HG03280 (cell line): ENCODE results near the gene TMEM266.

Experiments
- ATAC-seq: cut with Tn5 transposase; IDR thresholded peaks from one replicate; pipeline ENCODE4 v1.9.1; 2021; ENCODE audit warnings: mild to moderate bottlenecking, moderate library complexity; ENCODE audit not compliant: unreplicated experiment

TMEM266 gene

DNA sequence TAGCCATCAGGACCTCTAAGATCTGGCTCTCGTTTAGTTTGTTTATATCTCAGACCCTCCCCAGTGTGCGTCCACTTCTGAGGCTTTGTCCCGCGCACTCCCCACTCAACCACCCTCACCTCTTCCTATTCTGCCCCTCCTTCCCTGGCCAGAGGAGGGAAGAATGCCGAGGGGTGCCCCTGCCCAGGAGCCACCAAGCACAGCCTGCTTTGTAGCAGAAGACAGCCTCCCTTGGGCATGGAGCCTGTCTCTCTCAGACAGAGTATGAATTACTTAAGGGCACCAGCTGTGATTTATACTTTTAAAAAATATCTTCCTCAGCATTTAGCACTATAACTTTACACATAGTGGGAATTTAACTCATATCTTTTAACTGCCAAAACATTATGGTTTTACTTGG is 6.0 kb downstream of the TMEM266 start:
- ATAC-seq = no peak

DNA sequence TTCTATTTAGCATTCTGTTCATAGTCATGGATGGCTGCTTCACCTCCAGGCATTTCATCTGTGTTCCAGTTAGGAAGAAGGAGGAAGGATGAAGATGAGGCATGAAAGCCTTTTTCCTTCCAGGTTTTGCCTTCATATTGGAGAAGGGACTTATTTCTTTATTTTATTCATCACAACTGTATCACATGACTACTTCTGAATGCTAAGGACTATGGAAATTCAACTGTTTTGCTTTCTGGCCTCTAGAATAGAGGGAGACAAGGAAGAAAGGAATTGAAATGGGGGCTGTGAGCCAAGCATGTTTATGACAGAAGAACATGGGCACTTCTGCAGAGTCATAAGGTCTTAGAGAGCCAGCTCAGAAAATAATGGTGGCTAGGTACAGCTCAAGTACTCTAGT is 10.4 kb downstream of the TMEM266 start:
- no peak for ATAC-seq

DNA sequence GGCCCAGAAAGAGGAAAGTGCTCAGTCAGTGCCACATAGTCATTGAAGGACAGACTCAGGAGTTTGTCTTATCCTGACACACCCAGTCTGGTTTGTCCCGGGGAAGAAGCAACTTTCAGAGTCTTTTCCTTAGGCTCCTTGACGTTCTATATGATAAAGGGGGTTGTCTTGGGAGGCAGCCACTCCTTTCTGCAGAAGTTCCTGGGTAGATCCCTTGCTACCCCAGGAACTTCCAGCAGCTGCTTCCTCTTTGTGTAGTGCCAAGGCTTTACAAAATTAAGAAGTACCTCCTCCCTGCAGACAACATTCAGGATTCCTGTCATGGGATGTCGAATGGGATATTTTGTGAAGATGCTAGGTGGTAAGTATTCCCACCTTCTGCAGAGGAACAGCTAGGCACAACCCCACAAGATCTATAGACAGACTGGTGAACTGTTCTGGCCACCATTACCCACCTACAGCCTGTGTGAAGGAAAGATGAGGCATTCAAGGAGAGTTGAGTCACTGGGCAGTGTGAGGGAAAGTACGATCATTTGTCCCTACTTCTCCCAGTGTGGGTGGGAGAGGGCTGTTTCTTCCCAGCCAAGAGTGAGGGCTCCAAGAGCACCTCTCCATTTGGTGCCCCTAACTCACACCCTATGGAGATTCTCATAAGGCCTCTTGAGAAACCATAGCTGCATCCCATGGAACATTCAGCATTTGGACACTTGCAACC is 11.3 kb downstream of the TMEM266 start:
- ATAC-seq = no peak

DNA sequence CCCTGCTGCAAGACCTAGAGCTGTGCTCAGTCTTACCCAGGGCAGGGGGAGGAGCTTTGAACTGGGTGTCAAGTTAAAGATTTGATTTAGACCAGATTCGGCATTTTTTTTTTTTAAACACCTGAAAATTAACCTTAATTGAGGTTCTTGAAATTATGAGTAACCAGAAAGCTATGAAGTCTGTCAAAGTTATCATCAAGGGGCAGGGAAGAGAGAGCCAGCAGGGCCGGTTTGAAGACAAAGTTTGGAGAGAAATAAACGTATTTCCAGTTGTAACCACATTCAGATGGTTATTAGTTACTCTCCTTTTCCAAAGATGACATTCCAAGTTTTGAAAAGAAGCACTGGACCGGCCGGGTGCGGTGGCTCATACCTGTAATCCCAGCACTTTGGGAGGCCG is 12.0 kb downstream of the TMEM266 start:
- no peak for ATAC-seq

DNA sequence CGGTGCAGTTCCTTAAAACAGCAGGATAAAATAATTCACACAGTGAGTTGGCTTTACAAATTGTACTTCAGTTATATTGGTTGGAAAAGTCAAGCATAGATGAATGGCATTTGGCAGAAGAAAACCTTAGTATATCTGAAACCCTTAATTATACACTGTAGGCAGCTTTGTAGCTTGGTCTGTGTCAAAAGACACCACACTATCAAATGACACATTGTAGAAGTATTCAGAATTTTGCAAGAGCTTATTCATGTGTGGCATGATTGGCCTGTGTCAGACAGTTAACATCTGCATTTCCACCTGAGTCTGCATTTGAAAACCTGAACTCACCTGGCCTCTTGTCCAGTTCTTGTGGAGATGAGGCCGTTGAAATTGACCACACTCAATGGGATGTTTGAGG is 13.8 kb downstream of the TMEM266 start:
- no peak for ATAC-seq

DNA sequence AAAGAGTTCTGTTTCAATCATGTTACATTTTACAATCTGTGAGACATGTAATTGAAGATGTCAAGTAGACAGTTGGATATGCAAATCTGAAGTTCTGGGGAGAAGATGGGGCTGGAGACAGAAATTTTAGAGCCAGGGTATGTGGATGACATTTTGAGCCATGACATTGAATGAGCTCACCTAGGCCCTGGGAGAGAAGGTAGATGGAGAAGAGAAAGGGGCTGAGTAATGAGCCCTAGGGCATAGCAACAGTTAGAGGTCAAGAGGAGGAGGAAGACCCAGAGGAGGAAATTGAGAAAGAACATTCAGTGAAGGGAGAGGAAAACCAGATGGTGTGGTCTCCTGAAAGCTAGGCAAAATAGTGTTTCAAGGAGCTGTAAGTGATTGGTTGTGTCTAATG is 15.3 kb downstream of the TMEM266 start:
- ATAC-seq = no peak

DNA sequence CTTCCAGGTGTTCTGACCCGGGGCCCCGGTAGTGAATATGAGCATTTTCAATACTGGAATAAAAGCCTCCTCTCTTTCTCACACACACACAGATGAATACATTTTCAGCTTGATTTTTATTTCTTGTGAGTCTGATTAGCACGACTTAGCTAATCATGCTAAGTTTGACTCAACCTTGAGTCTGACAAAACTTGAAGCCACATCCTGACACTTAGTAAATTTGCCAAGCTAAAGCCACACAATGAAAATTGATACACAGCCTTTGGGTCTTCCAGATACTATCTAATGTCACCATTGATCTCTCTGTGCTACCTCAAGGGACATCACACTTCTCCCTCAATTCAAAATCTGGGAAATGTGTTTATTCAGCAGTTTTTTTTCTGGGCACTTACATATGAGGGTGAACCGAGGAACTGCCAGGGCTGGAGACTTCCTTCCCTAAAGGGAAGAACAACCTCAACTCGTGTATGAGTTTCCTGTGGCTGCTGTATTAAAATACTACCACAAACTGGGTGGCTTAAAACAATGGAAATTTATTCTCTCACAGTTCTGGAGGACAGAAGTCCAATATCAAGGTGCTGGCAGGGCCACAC is 18.6 kb downstream of the TMEM266 start:
- no peak for ATAC-seq

DNA sequence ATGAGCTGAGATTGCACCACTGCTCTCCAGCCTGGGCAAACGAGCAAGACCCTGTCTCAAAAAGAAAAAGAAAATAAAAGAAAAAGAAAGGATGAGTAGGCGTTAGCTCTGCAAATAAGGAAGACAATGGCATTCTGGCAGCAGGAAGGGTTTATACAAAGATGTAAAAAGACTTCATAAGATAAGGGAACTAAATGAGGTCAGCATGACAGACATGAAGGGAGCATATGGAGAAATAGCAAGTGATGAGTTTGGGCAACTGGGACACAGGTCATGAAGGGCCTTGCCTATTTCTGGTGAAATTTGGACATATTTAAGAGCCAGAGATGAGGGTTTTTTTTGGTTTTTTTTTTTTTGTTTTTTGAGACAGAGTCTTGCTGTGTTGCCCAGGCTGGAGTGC is 24.5 kb downstream of the TMEM266 start:
- no peak for ATAC-seq

DNA sequence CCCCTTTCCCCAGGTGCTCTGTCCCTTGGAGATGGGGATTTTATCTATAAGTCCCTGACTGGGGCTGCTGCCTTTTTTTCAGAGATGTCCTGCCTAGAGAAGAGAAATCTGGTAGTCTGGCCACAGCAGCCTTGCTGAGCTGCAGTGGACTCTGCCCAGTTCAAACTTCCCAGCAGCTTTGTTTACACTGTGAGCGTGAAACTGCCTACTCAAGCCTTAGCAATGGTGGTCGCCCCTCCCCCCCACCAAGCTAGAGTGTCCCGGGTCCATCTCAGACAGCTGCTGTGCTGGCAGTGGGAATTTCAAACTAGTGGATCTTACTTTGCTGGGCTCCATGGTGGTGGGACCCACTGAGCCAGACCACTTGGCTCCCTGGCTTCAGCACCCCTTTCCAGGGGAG is 38.9 kb downstream of the TMEM266 start:
- no peak for ATAC-seq

DNA sequence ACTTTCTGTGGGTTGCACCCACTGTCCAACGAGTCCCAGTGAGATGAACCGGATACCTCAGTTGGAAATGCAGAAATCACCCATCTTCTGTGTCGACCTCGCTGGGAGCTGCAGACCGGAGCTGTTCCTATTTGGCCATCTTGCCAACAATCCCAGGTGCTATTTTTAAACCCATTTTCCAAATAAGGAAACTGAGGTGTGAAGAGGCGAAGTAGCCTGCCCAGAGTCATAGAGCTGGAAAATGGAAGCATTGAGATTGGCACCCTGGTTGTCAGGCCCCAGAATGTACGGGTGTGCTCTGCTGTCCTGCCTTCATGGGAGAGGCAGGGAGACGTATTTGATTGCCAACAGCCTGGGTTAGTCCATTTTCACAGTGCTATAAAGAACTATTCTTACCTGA is 39.6 kb downstream of the TMEM266 start:
- ATAC-seq = no peak

DNA sequence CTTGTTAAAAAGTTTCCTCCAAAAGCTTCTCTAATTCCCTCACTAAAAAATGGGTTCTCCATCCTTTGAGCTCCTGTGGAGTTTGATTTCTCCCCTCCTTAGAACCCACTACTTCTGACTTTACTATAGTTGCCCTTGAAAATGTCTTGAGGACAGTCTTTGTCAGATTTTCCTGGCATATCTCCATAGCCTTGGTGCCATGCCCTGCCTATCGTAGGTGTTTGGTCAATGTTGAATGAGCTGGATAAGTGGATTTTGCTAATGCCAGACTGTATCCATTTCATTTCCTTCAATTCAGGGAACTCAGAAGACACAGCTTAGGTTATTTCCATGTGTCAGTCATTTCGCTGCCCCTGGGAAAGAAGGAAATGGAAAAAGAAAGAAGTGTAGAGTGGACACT is 40.6 kb downstream of the TMEM266 start:
- ATAC-seq = no peak

DNA sequence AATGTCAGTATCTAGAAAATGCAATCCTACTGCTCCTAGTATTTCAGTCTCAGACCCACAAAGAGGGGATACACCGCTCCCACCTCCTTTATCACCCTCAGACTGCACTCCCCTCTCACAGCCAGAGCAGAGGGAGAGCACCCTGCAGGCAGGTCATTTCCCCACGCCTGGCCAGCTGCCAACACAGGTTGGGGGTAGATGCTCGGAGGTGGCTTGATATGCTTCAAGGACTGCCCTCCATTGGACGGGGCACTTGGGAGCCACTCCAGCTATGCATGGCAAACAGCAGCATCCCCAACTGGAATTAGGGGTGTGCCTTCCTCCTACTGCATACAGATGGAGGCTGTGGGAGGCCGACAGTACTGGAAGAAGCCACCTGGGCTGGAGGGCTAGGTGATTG is 41.9 kb downstream of the TMEM266 start:
- ATAC-seq = no peak

DNA sequence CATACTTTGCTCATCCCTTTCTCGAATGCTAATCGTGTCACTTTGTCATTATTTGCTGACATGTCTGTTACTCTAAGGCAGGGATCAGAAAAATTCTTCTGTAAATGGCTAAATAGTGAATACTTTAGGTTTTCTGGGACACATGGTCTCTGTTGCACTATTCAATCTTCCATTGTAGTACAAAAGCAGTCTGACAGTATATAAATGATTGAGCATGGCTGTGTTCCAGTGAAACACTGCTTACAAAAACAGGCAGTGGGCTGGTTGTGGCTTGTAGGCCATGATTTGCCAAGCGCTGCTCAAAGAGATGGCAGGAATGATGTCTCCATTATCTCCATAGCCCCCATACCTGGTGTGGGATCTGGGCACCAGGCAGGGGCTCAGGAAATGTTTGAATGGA is 45.6 kb downstream of the TMEM266 start:
- no peak for ATAC-seq

DNA sequence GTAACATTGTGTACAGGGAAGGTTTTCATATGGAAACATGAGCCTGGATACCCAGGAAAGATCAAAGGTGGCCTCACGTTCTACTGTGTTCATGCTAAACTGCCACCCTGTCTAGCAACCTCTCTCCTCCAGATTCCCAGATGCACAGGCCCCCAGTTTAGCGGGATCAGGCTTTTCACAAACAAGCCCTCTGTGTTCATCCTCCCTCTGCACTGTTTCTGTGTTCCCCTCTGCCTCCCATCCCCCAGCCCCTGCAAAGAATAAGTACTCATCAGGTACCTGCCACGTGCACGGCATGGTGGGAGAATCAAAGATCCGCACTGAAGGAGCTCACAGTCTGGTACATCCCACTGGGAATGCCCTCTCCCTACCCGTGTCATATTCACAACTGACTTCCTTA is 46.1 kb downstream of the TMEM266 start:
- no peak for ATAC-seq

DNA sequence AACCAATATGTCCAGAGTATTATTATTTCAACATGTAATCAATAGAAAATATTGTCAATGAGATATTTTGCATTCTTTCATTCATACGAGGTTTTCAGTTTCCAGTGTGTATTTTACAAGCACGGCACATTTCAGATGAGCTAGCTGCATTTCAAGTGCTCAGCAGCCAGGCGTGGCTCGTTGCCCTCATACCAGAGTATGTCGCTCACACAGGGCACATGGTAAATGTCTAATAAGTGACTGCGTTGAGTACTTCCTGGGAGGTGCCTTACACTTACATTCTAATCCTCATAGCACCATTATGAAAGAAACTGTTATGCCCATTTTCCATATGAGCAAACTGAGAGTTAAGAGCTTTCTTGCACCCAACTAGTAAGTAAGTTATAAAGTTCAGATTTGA is 47.4 kb downstream of the TMEM266 start:
- no peak for ATAC-seq

DNA sequence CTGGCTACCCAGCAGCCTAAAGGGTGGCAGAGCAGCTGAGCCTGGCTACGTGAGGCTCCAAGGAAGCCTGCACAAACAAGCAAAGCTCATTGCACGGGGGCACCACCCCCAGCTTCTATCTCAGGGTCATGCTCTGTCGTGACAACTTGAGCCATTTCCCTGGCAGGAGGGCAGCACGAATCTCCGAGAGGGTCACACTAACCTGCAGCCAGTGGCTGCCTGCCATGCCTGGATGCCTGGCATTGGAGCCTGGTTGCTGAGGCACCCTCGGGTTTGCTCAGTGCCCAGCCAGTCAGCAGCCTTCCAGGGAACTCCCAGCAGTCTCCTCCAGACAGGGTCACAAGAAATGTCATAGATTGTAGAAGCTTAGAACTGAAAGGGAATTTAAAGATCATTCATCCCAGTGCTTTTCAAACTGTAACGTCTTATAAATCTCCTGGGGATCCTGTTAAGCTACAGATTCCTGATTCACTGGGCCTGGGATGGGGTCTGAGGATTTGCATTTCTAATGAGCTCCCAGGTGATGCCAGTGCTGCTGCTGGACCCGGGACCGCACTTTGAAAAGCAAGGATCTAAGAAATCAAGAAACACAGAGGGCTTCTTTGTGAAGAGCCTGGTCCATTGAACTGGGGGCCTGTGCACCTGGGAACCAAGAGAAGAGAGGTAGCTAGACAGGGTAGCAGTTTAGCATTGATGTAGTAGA is 48.4 kb downstream of the TMEM266 start:
- no peak for ATAC-seq

DNA sequence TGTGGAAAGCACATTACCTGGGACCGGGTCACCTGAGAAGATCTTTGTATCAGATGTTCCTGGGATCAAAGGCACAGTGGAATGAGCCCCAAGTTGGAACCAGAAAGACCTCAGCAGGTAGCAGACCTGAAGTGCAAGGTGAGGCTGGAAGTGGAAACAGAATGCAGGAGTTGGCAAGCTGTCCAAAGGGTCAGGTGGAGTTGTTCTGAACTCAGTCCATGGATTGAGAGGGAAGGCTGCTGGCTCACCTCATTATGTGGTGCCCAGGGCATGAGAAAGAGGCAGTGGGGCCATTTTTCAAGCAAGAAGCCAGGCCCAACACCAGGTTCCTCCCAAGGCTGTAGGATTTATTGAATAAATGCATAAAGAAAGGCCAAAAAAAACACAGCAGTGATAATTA is 49.3 kb downstream of the TMEM266 start:
- no peak for ATAC-seq

DNA sequence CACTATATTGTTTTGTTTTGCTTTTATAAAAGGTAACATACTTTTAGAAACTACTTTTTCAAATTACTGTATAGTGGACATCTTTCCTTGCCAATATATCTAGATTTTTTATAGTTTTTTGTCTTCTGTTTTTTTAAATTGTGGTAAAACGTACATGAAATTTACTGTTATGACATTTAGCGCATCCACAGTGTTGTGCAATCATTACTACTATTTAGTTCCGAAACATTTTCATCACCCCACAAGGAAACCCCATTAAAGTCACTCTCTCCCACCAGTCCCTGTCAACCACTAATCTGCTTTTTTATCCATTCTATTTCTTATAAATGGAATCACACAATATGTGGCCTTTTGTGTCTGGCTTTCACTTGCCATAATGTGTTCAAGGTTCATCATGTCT is 54.8 kb downstream of the TMEM266 start:
- ATAC-seq = no peak

DNA sequence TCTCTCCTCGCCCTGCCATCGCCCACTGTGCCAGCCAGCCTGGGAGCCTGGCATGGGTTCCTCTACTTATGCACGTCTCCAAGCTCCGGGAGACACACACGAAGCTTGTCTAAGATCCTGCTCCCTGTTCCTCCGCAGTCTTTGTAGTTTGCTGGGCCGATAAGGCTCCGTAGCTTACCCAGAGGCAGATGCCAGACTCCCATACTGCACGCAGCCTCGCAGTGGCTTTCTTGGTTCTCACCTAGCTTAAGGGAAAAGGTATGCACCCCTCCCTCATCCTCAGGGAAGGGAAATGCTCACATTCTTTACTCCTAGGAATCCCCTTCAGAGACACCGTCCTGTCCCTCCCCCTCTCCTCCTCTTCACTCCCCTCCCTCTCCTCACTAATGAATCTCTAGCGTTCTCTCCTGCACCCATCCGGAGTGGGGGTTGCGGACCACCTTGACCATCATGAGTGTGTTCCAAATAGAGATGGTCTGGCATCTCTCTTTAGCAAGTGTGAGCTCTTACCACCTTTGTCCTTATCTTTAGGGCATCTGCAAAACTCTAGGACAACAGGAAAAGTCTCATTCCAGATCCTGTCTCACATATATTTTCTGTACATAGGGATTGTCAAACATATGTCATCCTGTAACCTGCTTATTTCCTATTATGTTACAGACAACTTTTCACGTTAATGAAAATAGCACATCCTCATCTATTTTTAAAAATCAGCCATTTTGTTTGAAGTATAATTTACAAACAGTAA is 56.5 kb downstream of the TMEM266 start:
- no peak for ATAC-seq

DNA sequence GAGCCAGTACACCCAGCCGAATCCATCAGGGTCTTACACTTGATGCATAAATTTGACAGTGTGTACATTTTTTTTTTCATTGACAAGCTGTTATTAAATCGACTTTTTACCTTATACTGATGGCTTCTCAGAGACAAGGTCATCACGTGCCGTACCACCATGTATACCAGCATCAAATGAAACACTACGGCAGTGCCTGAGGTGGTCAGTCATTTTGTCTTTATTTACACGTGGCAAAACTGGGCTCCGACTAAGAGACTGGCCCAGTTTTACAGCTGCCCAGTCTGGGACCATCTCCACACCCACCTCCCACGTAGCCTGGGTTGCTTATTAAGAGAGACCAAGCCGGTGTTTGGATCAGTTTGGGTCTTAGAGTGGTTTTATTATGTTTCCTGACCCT is 57.4 kb downstream of the TMEM266 start:
- no peak for ATAC-seq

DNA sequence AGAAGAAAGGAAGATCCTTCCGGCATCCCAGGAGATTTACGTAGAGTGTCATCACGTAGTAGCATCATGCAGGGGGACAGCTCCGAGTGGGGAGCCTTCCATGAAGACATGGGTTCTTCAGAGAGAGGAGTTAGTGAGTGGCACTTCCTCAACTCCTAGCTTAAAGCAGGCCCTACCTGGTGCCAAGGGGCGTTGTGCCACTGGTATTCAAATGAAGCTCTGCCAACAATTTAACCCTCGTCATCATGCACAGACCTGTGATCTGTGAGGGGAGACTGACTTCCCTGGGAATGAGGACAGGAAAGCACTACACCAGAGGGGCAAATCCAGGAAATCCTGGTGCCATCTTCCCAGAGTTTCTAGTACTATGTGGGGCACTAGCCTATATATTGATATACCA is 59.0 kb downstream of the TMEM266 start:
- no peak for ATAC-seq

DNA sequence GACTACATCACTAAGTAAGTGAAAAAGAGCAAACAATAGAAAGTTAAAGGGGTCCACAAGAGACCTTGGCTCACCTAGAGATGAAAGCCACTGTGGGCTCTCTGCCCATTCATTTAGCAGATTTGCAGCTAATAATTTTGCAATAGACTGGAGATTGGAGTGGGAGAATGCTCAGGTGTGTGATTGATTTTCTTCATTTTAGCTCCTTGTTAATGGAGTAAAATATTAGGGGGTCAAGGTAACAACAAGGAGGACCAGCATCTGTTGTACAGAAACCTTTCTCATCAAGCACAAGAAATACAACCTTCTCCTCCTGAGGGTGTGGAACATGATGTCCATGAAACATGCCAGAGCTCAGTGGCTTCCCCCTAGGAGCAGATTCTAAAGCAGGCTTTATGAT is 63.2 kb downstream of the TMEM266 start:
- no peak for ATAC-seq
